HUES6 (cell line): ENCODE results near the gene FRMD5.

Experiments used
- H3K27ac ChIP-seq: 2 replicates; pipeline ENCODE4 v1.7.0; 2013; ENCODE audit warnings: low read depth, mild to moderate bottlenecking, low read length, inconsistent platforms
- H3K27me3 ChIP-seq: 2 replicates; pipeline ENCODE4 v1.6.1; 2013; ENCODE audit warnings: low read length; ENCODE audit not compliant: control insufficient read depth, insufficient read depth
- H3K36me3 ChIP-seq: 2 replicates; pipeline ENCODE4 v1.6.1; 2013; ENCODE audit warnings: low read length; ENCODE audit not compliant: control insufficient read depth, insufficient read depth
- H3K4me1 ChIP-seq: 2 replicates; pipeline ENCODE4 v1.6.1; 2013; ENCODE audit warnings: low read length; ENCODE audit not compliant: control insufficient read depth, insufficient read depth
- H3K4me3 ChIP-seq: 2 replicates; pipeline ENCODE4 v1.5.1; 2013; ENCODE audit warnings: low read depth, low read length
- H3K9ac ChIP-seq: one replicate; pipeline ENCODE4 v1.6.1; 2013; ENCODE audit warnings: mild to moderate bottlenecking, low read length
- H3K9me3 ChIP-seq: 2 replicates; pipeline ENCODE4 v1.6.1; 2013; ENCODE audit warnings: low read depth, low read length; ENCODE audit not compliant: control insufficient read depth, insufficient read depth

FRMD5 gene

GRCh38 chr15:44160796-44161195 is 34.3 kb downstream of the FRMD5 start:
- H3K9ac ChIP-seq, result no peak overlapping the region
- H3K4me1 ChIP-seq, result no peaks in the 10 kb centered on the region
- no peaks in the 10 kb centered on the region for H3K36me3 ChIP-seq
- no peak overlapping the region for H3K4me3 ChIP-seq
- H3K27ac ChIP-seq, result no peak overlapping the region
- H3K27me3 ChIP-seq, result no peaks in the 10 kb centered on the region
- H3K9me3 ChIP-seq, result no peaks in the 10 kb centered on the region

- Histone ChIP-seq H3K9me3 (no peaks in the 10 kb centered on the region), H3K9ac (no peak overlapping the region), H3K27me3 (no peaks in the 10 kb centered on the region), H3K27ac (no peak overlapping the region), H3K4me3 (no peak overlapping the region), H3K4me1 (no peaks in the 10 kb centered on the region), H3K36me3 (no peaks in the 10 kb centered on the region)
Measured at GRCh38 chr15:44159492-44159891, 35.6 kb downstream of the FRMD5 start.

- no peaks in the 10 kb centered on the region for H3K36me3 ChIP-seq
- no peak overlapping the region for H3K4me3 ChIP-seq
- no peaks in the 10 kb centered on the region for H3K9me3 ChIP-seq
- H3K4me1 ChIP-seq, result no peaks in the 10 kb centered on the region
- H3K9ac ChIP-seq, result no peak overlapping the region
- no peak overlapping the region for H3K27ac ChIP-seq
- H3K27me3 ChIP-seq, result no peaks in the 10 kb centered on the region
Measured at GRCh38 chr15:44158111-44158510, 37.0 kb downstream of the FRMD5 start.

- H3K27ac ChIP-seq, result no peak overlapping the region
- H3K27me3 ChIP-seq, result no peaks in the 10 kb centered on the region
- H3K36me3 ChIP-seq, result no peaks in the 10 kb centered on the region
- H3K4me3 ChIP-seq, result no peak overlapping the region
- H3K9ac ChIP-seq, result no peak overlapping the region
- H3K9me3 ChIP-seq, result no peaks in the 10 kb centered on the region
- no peaks in the 10 kb centered on the region for H3K4me1 ChIP-seq
Measured at GRCh38 chr15:44157679-44158078, 37.4 kb downstream of the FRMD5 start.

- Histone ChIP-seq H3K27ac (no peak overlapping the region), H3K27me3 (no peaks in the 10 kb centered on the region), H3K36me3 (no peaks in the 10 kb centered on the region), H3K9ac (no peak overlapping the region), H3K4me3 (no peak overlapping the region), H3K4me1 (no peaks in the 10 kb centered on the region), H3K9me3 (no peaks in the 10 kb centered on the region)
Measured at GRCh38 chr15:44153352-44153751, 41.7 kb downstream of the FRMD5 start.

- Histone ChIP-seq H3K4me3 (no peak overlapping the region), H3K27ac (no peak overlapping the region), H3K36me3 (no peaks in the 10 kb centered on the region), H3K9ac (no peak overlapping the region), H3K27me3 (no peaks in the 10 kb centered on the region), H3K4me1 (no peaks in the 10 kb centered on the region), H3K9me3 (no peaks in the 10 kb centered on the region)
Measured at GRCh38 chr15:44149224-44149623, 45.8 kb downstream of the FRMD5 start.

GRCh38 chr15:44148580-44148979 is 46.5 kb downstream of the FRMD5 start:
- H3K36me3 ChIP-seq, result no peaks in the 10 kb centered on the region
- no peaks in the 10 kb centered on the region for H3K4me1 ChIP-seq
- H3K27ac ChIP-seq, result no peak overlapping the region
- no peaks in the 10 kb centered on the region for H3K9me3 ChIP-seq
- no peaks in the 10 kb centered on the region for H3K27me3 ChIP-seq
- no peak overlapping the region for H3K4me3 ChIP-seq
- no peak overlapping the region for H3K9ac ChIP-seq

- Histone ChIP-seq H3K36me3 (no peaks in the 10 kb centered on the region), H3K9ac (no peak overlapping the region), H3K27me3 (no peaks in the 10 kb centered on the region), H3K4me1 (no peaks in the 10 kb centered on the region), H3K9me3 (no peaks in the 10 kb centered on the region), H3K4me3 (no peak overlapping the region), H3K27ac (no peak overlapping the region)
Measured at GRCh38 chr15:44147636-44148035, 47.4 kb downstream of the FRMD5 start.

GRCh38 chr15:44145495-44145894 is 49.6 kb downstream of the FRMD5 start:
- H3K4me1 ChIP-seq, result no peaks in the 10 kb centered on the region
- no peaks in the 10 kb centered on the region for H3K27me3 ChIP-seq
- H3K4me3 ChIP-seq, result no peak overlapping the region
- H3K9ac ChIP-seq, result no peak overlapping the region
- H3K9me3 ChIP-seq, result no peaks in the 10 kb centered on the region
- H3K27ac ChIP-seq, result no peak overlapping the region
- no peaks in the 10 kb centered on the region for H3K36me3 ChIP-seq

- H3K27ac ChIP-seq, result no peak overlapping the region
- no peaks in the 10 kb centered on the region for H3K9me3 ChIP-seq
- H3K36me3 ChIP-seq, result no peaks in the 10 kb centered on the region
- H3K27me3 ChIP-seq, result no peaks in the 10 kb centered on the region
- no peak overlapping the region for H3K9ac ChIP-seq
- H3K4me3 ChIP-seq, result no peak overlapping the region
- H3K4me1 ChIP-seq, result no peaks in the 10 kb centered on the region
Measured at GRCh38 chr15:44144992-44145391, 50.1 kb downstream of the FRMD5 start.

GRCh38 chr15:44144184-44144583 is 50.9 kb downstream of the FRMD5 start:
- Histone ChIP-seq H3K4me3 (no peak overlapping the region), H3K36me3 (no peaks in the 10 kb centered on the region), H3K4me1 (no peaks in the 10 kb centered on the region), H3K27ac (no peak overlapping the region), H3K9me3 (no peaks in the 10 kb centered on the region), H3K27me3 (no peaks in the 10 kb centered on the region), H3K9ac (no peak overlapping the region)

GRCh38 chr15:44137750-44138149 is 57.3 kb downstream of the FRMD5 start:
- no peak overlapping the region for H3K9ac ChIP-seq
- H3K9me3 ChIP-seq, result no peaks in the 10 kb centered on the region
- H3K36me3 ChIP-seq, result no peaks in the 10 kb centered on the region
- no peak overlapping the region for H3K27ac ChIP-seq
- no peaks in the 10 kb centered on the region for H3K27me3 ChIP-seq
- no peak overlapping the region for H3K4me3 ChIP-seq
- no peaks in the 10 kb centered on the region for H3K4me1 ChIP-seq
